GM06990 (cell line): ENCODE measurements around the gene NHSL2.

ENCODE experiments used
- DNase-seq: peaks from one replicate; pipeline ENCODE4 v3.0.0-alpha.2; 2011; ENCODE audit not compliant: insufficient read length; ENCODE audit errors: extremely low read depth
- H3K27me3 ChIP-seq: replicated peaks from 2 replicates; pipeline ENCODE4 v1.6.0; 2011; ENCODE audit warnings: low read length; ENCODE audit not compliant: control insufficient read depth, insufficient read depth
- H3K36me3 ChIP-seq: 2 replicates; pipeline ENCODE4 v1.5.1; 2011; ENCODE audit warnings: low read length; ENCODE audit not compliant: control insufficient read depth, insufficient read depth
- H3K4me3 ChIP-seq: replicated peaks from 2 replicates; pipeline ENCODE4 v1.5.1; 2011; ENCODE audit warnings: low read depth, mild to moderate bottlenecking, control low read depth, low read length
- CTCF ChIP-seq: IDR thresholded peaks from 2 replicates; pipeline ENCODE4 v1.5.1; 2011; ENCODE audit warnings: low read length, control low read depth, mild to moderate bottlenecking, inconsistent platforms; ENCODE audit not compliant: insufficient read depth, poor library complexity, severe bottlenecking

NHSL2 gene

GRCh38 chrX:72020204-72020603, 109.6 kb downstream of the NHSL2 start:
- Histone ChIP-seq H3K27me3 (no peaks in the 10 kb centered on the region), H3K36me3 (no peaks in the 10 kb centered on the region), H3K4me3 (no peak overlapping the region)
- TF ChIP-seq CTCF = no peak
- no peak for DNase-seq

- DNase-seq = peak; percentile 16
- no peak overlapping the region for H3K4me3 ChIP-seq
- H3K27me3 ChIP-seq = no peaks in the 10 kb centered on the region
- no peak for TF ChIP-seq CTCF
- H3K36me3 ChIP-seq = no peaks in the 10 kb centered on the region
These were observed 110.1 kb downstream of the NHSL2 start for GRCh38 chrX:72020788-72021187.

- Histone ChIP-seq H3K27me3 (no peaks in the 10 kb centered on the region), H3K4me3 (no peak overlapping the region), H3K36me3 (no peaks in the 10 kb centered on the region)
- peak; percentile 70 for TF ChIP-seq CTCF
- no peak for DNase-seq
These were observed 111.3 kb downstream of the NHSL2 start for GRCh38 chrX:72021975-72022374.

GRCh38 chrX:72023071-72023470, 112.4 kb downstream of the NHSL2 start:
- Histone ChIP-seq H3K4me3 (no peak overlapping the region), H3K36me3 (no peaks in the 10 kb centered on the region), H3K27me3 (no peaks in the 10 kb centered on the region)
- no peak for TF ChIP-seq CTCF
- no peak for DNase-seq

- no peak for TF ChIP-seq CTCF
- no peaks in the 10 kb centered on the region for H3K36me3 ChIP-seq
- H3K27me3 ChIP-seq = no peaks in the 10 kb centered on the region
- no peak overlapping the region for H3K4me3 ChIP-seq
- no peak for DNase-seq
These were observed 114.7 kb downstream of the NHSL2 start for GRCh38 chrX:72025236-72025770.

- TF ChIP-seq CTCF = no peak
- no peak for DNase-seq
- Histone ChIP-seq H3K4me3 (no peak overlapping the region), H3K36me3 (no peaks in the 10 kb centered on the region), H3K27me3 (no peaks in the 10 kb centered on the region)
These were observed 115.8 kb downstream of the NHSL2 start for GRCh38 chrX:72026341-72027023.
